Thoracic aorta endothelial cell (primary cell): Measurements from ENCODE around the gene VWC2L. TPM values are rescaled to one million over a fixed set of nuclear protein-coding genes. Genes with fewer than 3 reads are reported as not detected.

Experiments used
- total RNA-seq: library from RNA; depleted of rRNA; stranded (reverse); fragments of >200 nt; gene quantifications from 2 replicates; pipeline ENCODE4 v1.2.3, GENCODE V29; 2012

The VWC2L gene
- not detected in 2 replicates for total RNA-seq

DNA sequence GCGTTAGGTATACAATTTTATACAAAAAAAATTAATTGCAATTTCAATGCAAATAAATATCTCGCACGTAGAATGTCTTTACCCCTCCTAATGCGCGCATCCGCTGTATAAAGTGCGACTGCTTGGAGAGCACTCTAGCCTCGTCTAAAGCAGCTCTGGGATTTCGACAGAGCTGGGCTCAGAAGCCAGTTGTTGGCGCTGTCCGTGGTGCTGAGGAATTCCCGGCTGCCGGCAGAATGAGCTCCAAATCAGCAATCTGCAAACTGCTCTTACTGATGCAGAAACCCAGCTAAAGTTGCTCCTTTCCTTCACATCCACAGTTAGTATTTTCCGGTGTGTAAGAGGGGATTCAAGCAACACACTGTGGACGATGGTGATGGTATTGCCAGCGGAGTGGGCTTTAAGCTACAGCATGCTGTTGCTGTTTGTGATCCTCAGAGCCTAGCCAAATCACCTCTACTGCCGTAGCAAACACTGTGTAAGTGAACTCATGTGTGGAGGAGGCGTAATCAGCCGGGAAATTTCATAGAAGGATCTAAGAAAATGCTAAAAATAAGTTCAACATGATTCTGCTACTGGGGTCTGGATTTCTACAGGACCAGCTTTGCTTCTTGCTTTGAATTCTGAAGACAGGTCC, at the start of gene VWC2L:
Gene VWC2L (plus strand): TSS at position 137 of the 637 bp plus-strand sequence. CDS start 3,140 bp downstream, outside the sequence.

